ENCODE measurements around the gene ORAI3. TPM values are rescaled to one million over a fixed set of nuclear protein-coding genes. Genes with fewer than 3 reads are reported as not detected.

ORAI3 gene
- total and polyA plus RNA-seq, 9 donors, result 21.5 to 30.8 (median 25.2) TPM

- H3K27ac ChIP-seq, result peak overlapping the region; percentile 3 to 97
- no peaks in the 10 kb centered on the region for H3K27me3 ChIP-seq
- H3K9me3 ChIP-seq, result no peaks in the 10 kb centered on the region
- no peaks in the 10 kb centered on the region for H3K36me3 ChIP-seq
- intact Hi-C loops (cut with DNase I), result loop anchor here in 2 of 4 donors (1.0 to 2.0 kb wide), 2 partner anchors 27 to 78 kb away; partner anchors contain the start of gene ORAI3 (in 1 of the 2)
- DNase-seq, result peak; percentile 91 to 96 (median 94)
- H3K4me1 ChIP-seq (ENCODE audit: insufficient read depth), result no peaks in the 10 kb centered on the region
- TF ChIP-seq EP300 (IDR thresholded peaks at IDR 0.05) (no peak), POLR2A (IDR thresholded peaks at IDR 0.05) (no peak), CTCF (IDR thresholded peaks at IDR 0.05) (peak; percentile 85 to 95 (median 88))
- 0 to 1% (median 1%) methylated on average over 32 to 37 of the region's 37 CpGs for WGBS, 3 donors
- peak overlapping the region; percentile 45 for H3K4me3 ChIP-seq
Measured at GRCh38 chr16:30921748-30922419, 27.0 kb upstream of the ORAI3 start.

- DNase-seq, result peak; percentile 99 to 100 (median 100)
- Histone ChIP-seq H3K27me3 (no peaks in the 10 kb centered on the region), H3K9me3 (no peaks in the 10 kb centered on the region), H3K4me1 (ENCODE audit: insufficient read depth) (no peaks in the 10 kb centered on the region), H3K4me3 (peak overlapping the region; percentile 66), H3K27ac (peak overlapping the region; percentile 96 to 97), H3K36me3 (no peaks in the 10 kb centered on the region)
- TF ChIP-seq POLR2A (IDR thresholded peaks at IDR 0.05) (no peak), EP300 (IDR thresholded peaks at IDR 0.05) (peak; percentile 11), CTCF (IDR thresholded peaks at IDR 0.05) (no peak)
- 0 to 1% (median 0%) methylated on average over 39 to 42 of the region's 42 CpGs for WGBS, 3 donors
- intact Hi-C loops (cut with DNase I), result loop anchor here in 1 of 4 donors (2.0 kb wide), 1 partner anchor 26 kb away; the partner anchor contains the start of gene ORAI3
Measured at GRCh38 chr16:30922420-30922959, 26.4 kb upstream of the ORAI3 start.

- whole genome bisulfite sequencing, 3 donors, result 0 to 1% (median 1%) methylated on average over 32 to 33 of the region's 33 CpGs
- no peaks in the 10 kb centered on the region for H3K27me3 ChIP-seq
- H3K4me1 ChIP-seq (ENCODE audit: insufficient read depth), result no peaks in the 10 kb centered on the region
- H3K9me3 ChIP-seq, result no peaks in the 10 kb centered on the region
- intact Hi-C loops (cut with DNase I), result loop anchor here in 1 of 4 donors (2.0 kb wide), 1 partner anchor 26 kb away; the partner anchor contains the start of gene ORAI3
- peak overlapping the region; percentile 96 to 97 for H3K27ac ChIP-seq
- H3K4me3 ChIP-seq, result peak overlapping the region; percentile 84
- DNase-seq, result peak; percentile 99 to 100 (median 99)
- H3K36me3 ChIP-seq, result no peaks in the 10 kb centered on the region
- TF ChIP-seq EP300 (IDR thresholded peaks at IDR 0.05) (no peak), CTCF (IDR thresholded peaks at IDR 0.05) (no peak), POLR2A (IDR thresholded peaks at IDR 0.05) (peak; percentile 44)
Measured at GRCh38 chr16:30922960-30923535, 25.8 kb upstream of the ORAI3 start.

GRCh38 chr16:30923554-30924075 lies 25.3 kb upstream of the ORAI3 start, which contains the start of gene FBXL19:
Gene FBXL19 (plus strand): TSS chr16:30923572. CDS start chr16:30925755, 2,183 bp downstream.
- peak within 1 kb of the TSS; percentile 96 to 97 for H3K27ac ChIP-seq
- TF ChIP-seq CTCF (IDR thresholded peaks at IDR 0.05) (no peak), POLR2A (IDR thresholded peaks at IDR 0.05) (peak; percentile 28), EP300 (IDR thresholded peaks at IDR 0.05) (no peak)
- intact Hi-C loops (cut with DNase I), result loop anchor here in 1 of 4 donors (2.0 kb wide), 1 partner anchor 25 kb away; the partner anchor contains the start of gene ORAI3
- peak within 1 kb of the TSS; percentile 84 for H3K4me3 ChIP-seq
- H3K9me3 ChIP-seq, result no peaks in the 10 kb centered on the region
- WGBS, 3 donors, result 0% methylated on average over 20 to 31 of the region's 31 CpGs
- H3K36me3 ChIP-seq, result no peaks in the 10 kb centered on the region
- H3K4me1 ChIP-seq (ENCODE audit: insufficient read depth), result no peaks in the 10 kb centered on the region
- H3K27me3 ChIP-seq, result no peaks in the 10 kb centered on the region
- peak; percentile 67 to 86 (median 81) for DNase-seq
